Right lobe of liver (tissue), 4 donors: ENCODE measurements around the gene SF1.

Experiments
- CTCF ChIP-seq, 4 donors: fragments of 200-600 bp in 3 of 4; fragments of 450-650 bp in 1 of 4; IDR thresholded peaks; one replicate each; pipeline versions ENCODE4 v1.5.1 to v1.8.0; 2016 to 2022; ENCODE audit warnings: antibody characterized with exemption in 4 of 4, mild to moderate bottlenecking in 2 of 4
- POLR2A ChIP-seq: fragments of 450-650 bp; IDR thresholded peaks from one replicate; pipeline ENCODE4 v1.6.1; 2017; ENCODE audit warnings: antibody characterized with exemption, mild to moderate bottlenecking
- donor health status: DM: no; HTN: no; CAD: no.
- donor health status: DM: no; HTN: no; CAD: no.
- donor health status: DM: no; HTN: yes; CAD: no.

DNA sequence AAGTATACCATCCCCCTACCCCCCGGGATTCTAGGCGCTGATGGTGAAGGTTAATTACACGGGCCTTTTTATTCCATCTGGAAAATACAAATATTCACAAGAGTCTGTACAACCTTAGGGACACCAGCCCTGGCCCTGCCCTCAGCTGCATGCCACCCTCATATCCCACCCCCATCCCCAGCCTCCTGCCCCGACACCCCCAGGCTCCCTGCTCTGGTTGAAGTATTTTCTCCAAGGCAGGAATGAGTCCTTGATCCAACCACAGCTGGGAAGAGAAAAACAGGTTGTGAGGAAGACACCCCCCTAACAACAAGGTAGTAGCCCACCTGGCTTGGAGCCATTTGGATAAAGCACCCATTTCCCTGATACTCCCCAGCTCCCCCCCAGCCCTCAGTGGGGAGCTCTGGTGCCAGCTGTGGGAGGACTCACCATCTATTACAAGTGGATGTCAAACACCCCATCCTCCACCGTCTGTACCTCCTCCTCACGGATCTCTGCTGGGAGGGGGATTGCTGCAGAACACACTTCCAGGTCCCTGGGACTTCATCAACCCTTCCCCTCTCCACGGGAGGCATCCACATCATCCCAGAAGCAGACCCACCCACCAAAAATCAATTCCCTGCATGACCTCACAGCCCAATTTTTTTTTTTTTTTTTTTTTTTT, 51.3 kb downstream of the SF1 start:
- no peak for TF ChIP-seq CTCF (IDR thresholded peaks at IDR 0.05)
- no peak for TF ChIP-seq POLR2A
